ENCODE results near the gene OSBP2. TPM values are rescaled to one million over a fixed set of nuclear protein-coding genes. Genes with fewer than 3 reads are reported as not detected.

OSBP2 gene
- total RNA-seq, 4 donors from 2014 or later = 0.66 to 2.4 (median 1.6) TPM

GRCh38 chr22:30918761-30919160 is 224.1 kb downstream of the OSBP2 start:
- H3K9me3 ChIP-seq = peaks cover 0 to 13% (median 6%) of the 10 kb centered on the region in 4 donors
- H3K27ac ChIP-seq = no peak overlapping the region
- DNase-seq (ENCODE audit: low spot score in 2 of 2) = no peak
- no peaks in the 10 kb centered on the region for H3K27me3 ChIP-seq
- H3K36me3 ChIP-seq = peaks cover 0 to under 1% (median 0%) of the 10 kb centered on the region in 3 donors
- WGBS, 2 donors = 84 to 87% methylated on average over 7 of the region's 7 CpGs
- H3K4me3 ChIP-seq = no peak overlapping the region
- peaks cover 0 to 13% (median 3%) of the 10 kb centered on the region in 4 donors for H3K4me1 ChIP-seq
- no peak for TF ChIP-seq POLR2A (IDR thresholded peaks at IDR 0.05)
- no peak for TF ChIP-seq CTCF (IDR thresholded peaks at IDR 0.05)
- TF ChIP-seq EP300 (IDR thresholded peaks at IDR 0.05) = no peak

GRCh38 chr22:30919973-30920372 is 225.3 kb downstream of the OSBP2 start:
- no peak for DNase-seq (ENCODE audit: low spot score in 2 of 2)

GRCh38 chr22:30920407-30920806 is 225.7 kb downstream of the OSBP2 start:
- peaks cover 0 to 13% (median 3%) of the 10 kb centered on the region in 4 donors for H3K4me1 ChIP-seq
- peaks cover 0 to 15% (median 0%) of the 10 kb centered on the region in 3 donors for H3K36me3 ChIP-seq
- no peak overlapping the region for H3K4me3 ChIP-seq
- WGBS, 2 donors = 2 to 6% methylated on average over 9 of the region's 9 CpGs
- no peaks in the 10 kb centered on the region for H3K27me3 ChIP-seq
- TF ChIP-seq POLR2A (IDR thresholded peaks at IDR 0.05) (no peak), CTCF (IDR thresholded peaks at IDR 0.05) (peak; percentile 77 to 95 (median 84))
- no peak overlapping the region for H3K27ac ChIP-seq
- peaks cover 0 to 8% (median 1%) of the 10 kb centered on the region in 4 donors for H3K9me3 ChIP-seq
- DNase-seq (ENCODE audit: low spot score in 2 of 2) = peak; percentile 79 to 91

More at GRCh38 chr22:30919973-30920372, 225.3 kb downstream of the OSBP2 start:
- 81 to 84% methylated on average over 7 of the region's 7 CpGs for WGBS, 2 donors
- no peak for TF ChIP-seq CTCF (IDR thresholded peaks at IDR 0.05)
- no peak for TF ChIP-seq POLR2A (IDR thresholded peaks at IDR 0.05)
- TF ChIP-seq EP300 (IDR thresholded peaks at IDR 0.05) = no peak
- no peak overlapping the region for H3K4me3 ChIP-seq
- H3K4me1 ChIP-seq = peaks cover 0 to 13% (median 3%) of the 10 kb centered on the region in 4 donors
- H3K27ac ChIP-seq = no peak overlapping the region
- no peaks in the 10 kb centered on the region for H3K27me3 ChIP-seq
- H3K9me3 ChIP-seq = peaks cover 0 to 12% (median 3%) of the 10 kb centered on the region in 4 donors
- H3K36me3 ChIP-seq = peaks cover 0 to 11% (median 0%) of the 10 kb centered on the region in 3 donors

DNA sequence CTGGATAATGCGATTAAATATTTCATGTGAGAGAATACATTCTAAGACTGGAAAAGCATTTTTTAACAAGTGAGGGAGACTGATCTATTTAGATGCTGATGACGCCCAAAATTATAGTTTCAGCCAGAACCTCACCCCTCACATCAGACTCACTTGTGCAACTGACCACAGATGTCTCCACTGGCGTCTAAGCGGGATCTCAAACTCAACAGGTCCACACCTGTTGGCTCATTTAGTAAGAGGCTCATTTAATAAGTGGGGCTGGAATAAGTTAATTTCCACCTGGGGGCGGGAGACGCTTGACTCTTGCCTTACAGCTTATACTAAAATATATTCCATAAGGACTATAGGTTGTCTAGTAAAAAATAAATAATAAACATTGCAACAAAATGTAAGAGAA is 226.4 kb downstream of the OSBP2 start:
- Histone ChIP-seq H3K27ac (no peak overlapping the region), H3K9me3 (peaks cover 0 to under 1% (median 0%) of the 10 kb centered on the region in 4 donors), H3K4me1 (peaks cover 0 to 13% (median 3%) of the 10 kb centered on the region in 4 donors), H3K36me3 (peaks cover 0 to 22% (median 0%) of the 10 kb centered on the region in 3 donors), H3K4me3 (peak overlapping the region in 2 of 4 donors; percentile 35 to 46), H3K27me3 (no peaks in the 10 kb centered on the region)
- WGBS, 2 donors = 57 to 74% methylated on average over 6 of the region's 6 CpGs
- no peak for TF ChIP-seq EP300 (IDR thresholded peaks at IDR 0.05)
- TF ChIP-seq POLR2A (IDR thresholded peaks at IDR 0.05) = no peak
- DNase-seq (ENCODE audit: low spot score in 2 of 2) = no peak

- Histone ChIP-seq H3K27me3 (no peaks in the 10 kb centered on the region), H3K9me3 (no peaks in the 10 kb centered on the region), H3K4me3 (peak overlapping the region; percentile 10 to 46 (median 28)), H3K27ac (peak overlapping the region in 2 of 4 donors; percentile 5 to 55), H3K36me3 (peaks cover 0 to 33% (median 0%) of the 10 kb centered on the region in 3 donors), H3K4me1 (peaks cover 0 to 13% (median 3%) of the 10 kb centered on the region in 4 donors)
- peak in 1 of 2 donors; percentile 36 for TF ChIP-seq POLR2A (IDR thresholded peaks at IDR 0.05)
- TF ChIP-seq CTCF (IDR thresholded peaks at IDR 0.05) = no peak
- peak in 1 of 2 donors; percentile 35 for TF ChIP-seq EP300 (IDR thresholded peaks at IDR 0.05)
- WGBS, 2 donors = 39 to 67% methylated on average over 34 of the region's 34 CpGs
- DNase-seq (ENCODE audit: low spot score in 2 of 2) = no peak
Measured at GRCh38 chr22:30922151-30922611, 227.5 kb downstream of the OSBP2 start.

Measured in tibial nerve (tissue), 4 donors.